ENCODE data around the gene OR2B2. TPM values are rescaled to one million over a fixed set of nuclear protein-coding genes. Genes with fewer than 3 reads are reported as not detected.

OR2B2 gene
- total RNA-seq, 1 donor from 2014 or later = not detected

DNA sequence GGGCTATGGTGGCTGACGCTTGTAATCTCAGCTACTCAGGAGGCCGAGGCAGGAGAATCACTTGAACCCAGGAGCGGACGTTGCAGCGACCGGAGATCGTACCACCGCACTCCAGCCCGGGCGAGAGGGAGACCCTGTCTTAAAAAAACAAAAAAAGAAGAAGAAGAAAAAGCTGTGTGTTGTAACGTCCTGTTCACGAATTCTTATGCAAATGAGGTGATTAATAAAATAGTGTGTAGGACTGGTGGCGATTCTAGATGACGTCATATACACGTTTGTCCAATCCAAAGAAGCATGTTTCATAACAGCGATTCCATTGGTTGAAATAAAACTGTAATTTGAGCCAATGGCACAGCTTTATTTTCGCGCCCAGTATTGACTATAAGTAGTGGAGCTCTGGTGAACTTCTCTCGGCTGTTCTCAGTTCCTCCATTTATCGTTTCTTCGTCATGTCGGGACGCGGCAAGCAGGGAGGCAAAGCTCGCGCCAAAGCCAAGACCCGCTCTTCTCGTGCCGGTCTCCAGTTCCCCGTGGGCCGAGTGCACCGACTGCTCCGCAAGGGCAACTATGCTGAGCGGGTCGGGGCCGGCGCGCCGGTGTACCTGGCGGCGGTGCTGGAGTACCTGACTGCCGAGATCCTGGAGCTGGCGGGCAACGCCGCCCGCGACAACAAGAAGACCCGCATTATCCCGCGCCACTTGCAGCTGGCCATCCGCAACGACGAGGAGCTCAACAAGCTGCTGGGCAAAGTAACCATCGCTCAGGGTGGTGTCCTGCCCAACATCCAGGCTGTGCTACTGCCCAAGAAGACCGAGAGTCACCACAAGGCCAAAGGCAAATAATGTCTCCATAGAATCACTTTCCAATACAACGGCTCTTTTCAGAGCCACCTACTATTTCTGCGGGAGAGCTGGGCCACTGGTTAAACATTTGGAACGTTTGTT is 47.0 kb downstream of the OR2B2 start:
- no peaks in the 10 kb centered on the region for H3K27me3 ChIP-seq
- H3K9me3 ChIP-seq = no peaks in the 10 kb centered on the region
- no peaks in the 10 kb centered on the region for H3K36me3 ChIP-seq
- peaks cover 6 to 14% of the 10 kb centered on the region in 2 donors for H3K4me1 ChIP-seq
- peak in 1 of 2 donors; percentile 78 for DNase-seq (ENCODE audit: low spot score in 2 of 2)
- intact Hi-C loops (cut with DNase I) = loop anchor here (1.0 to 10.0 kb wide), 2 partner anchors 27 to 1270 kb away; partner anchors contain the start of gene ABT1
- peak overlapping the region; percentile 58 to 61 for H3K27ac ChIP-seq
- TF ChIP-seq, protein P1, sequence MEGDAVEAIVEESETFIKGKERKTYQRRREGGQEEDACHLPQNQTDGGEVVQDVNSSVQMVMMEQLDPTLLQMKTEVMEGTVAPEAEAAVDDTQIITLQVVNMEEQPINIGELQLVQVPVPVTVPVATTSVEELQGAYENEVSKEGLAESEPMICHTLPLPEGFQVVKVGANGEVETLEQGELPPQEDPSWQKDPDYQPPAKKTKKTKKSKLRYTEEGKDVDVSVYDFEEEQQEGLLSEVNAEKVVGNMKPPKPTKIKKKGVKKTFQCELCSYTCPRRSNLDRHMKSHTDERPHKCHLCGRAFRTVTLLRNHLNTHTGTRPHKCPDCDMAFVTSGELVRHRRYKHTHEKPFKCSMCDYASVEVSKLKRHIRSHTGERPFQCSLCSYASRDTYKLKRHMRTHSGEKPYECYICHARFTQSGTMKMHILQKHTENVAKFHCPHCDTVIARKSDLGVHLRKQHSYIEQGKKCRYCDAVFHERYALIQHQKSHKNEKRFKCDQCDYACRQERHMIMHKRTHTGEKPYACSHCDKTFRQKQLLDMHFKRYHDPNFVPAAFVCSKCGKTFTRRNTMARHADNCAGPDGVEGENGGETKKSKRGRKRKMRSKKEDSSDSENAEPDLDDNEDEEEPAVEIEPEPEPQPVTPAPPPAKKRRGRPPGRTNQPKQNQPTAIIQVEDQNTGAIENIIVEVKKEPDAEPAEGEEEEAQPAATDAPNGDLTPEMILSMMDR (IDR thresholded peaks at IDR 0.05) = no peak
- H3K4me3 ChIP-seq = peak overlapping the region; percentile 50 to 73

DNA sequence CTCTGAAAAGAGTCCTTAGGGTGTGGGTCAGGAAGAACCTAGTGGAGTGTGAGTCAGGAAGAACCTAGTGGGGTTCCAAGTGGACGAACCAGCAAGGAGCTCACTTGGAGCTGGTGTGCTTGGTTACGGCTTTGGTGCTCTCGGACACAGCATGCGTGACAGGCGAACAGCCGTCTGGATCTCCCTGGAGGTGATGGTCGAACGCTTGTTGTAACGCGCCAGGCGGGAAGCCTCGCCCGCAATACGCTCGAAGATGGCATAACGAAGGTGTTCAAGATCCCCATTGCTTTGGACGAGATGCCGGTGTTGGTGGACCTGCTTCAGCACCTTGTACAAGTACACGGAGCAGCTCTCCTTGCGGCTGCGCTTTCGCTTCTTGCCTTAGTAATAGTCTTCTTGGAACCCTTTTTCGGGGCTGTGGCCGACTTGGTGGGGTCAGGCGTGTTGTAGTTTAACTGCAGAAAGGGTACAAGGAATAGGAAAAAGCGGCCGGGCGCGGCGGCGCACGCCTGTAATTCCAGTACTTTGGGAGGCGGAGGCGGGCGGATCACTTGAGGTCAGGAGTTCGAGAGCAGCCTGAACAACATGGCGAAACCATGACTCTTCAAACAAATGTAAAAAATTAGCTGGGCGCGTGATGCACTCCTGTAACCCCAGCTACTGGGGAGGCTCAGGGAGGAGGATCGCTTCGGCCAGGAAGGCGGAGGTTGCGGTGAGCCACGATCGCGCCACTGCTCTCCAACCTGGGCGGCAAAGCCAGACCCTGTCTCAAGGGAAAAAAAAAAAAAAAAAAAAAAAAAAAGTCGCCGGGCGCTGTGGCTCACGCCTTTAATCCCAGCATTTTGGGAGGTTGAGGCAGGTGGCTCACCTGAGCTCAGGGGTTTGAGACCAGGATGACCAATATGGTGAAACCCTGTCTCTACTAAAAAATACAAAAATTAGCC is 48.0 kb downstream of the OR2B2 start:
- no peak for DNase-seq (ENCODE audit: low spot score in 2 of 2)
- Histone ChIP-seq H3K4me3 (peak overlapping the region; percentile 50 to 73), H3K4me1 (peaks cover 6 to 14% of the 10 kb centered on the region in 2 donors), H3K36me3 (no peaks in the 10 kb centered on the region), H3K27me3 (no peaks in the 10 kb centered on the region), H3K9me3 (no peaks in the 10 kb centered on the region), H3K27ac (peak overlapping the region; percentile 58 to 61)
- TF ChIP-seq, protein P1 (IDR thresholded peaks at IDR 0.05) = no peak
- intact Hi-C loops (cut with DNase I) = loop anchor here (1.0 to 10.0 kb wide), 2 partner anchors 26 to 1269 kb away; partner anchors contain the start of gene ABT1

- TF ChIP-seq, protein P1 (IDR thresholded peaks at IDR 0.05) = no peak
- intact Hi-C loops (cut with DNase I) = loop anchor here (10.0 kb wide), 1 partner anchor 1268 kb away; the partner anchor contains the start of gene ABT1
- no peaks in the 10 kb centered on the region for H3K36me3 ChIP-seq
- no peaks in the 10 kb centered on the region for H3K27me3 ChIP-seq
- H3K4me1 ChIP-seq = peaks cover 6 to 14% of the 10 kb centered on the region in 2 donors
- DNase-seq (ENCODE audit: low spot score in 2 of 2) = no peak
- H3K27ac ChIP-seq = no peak overlapping the region
- H3K9me3 ChIP-seq = no peaks in the 10 kb centered on the region
- H3K4me3 ChIP-seq = no peak overlapping the region
Observed at GRCh38 chr6:27862396-27863066, 49.7 kb downstream of the OR2B2 start.

DNA sequence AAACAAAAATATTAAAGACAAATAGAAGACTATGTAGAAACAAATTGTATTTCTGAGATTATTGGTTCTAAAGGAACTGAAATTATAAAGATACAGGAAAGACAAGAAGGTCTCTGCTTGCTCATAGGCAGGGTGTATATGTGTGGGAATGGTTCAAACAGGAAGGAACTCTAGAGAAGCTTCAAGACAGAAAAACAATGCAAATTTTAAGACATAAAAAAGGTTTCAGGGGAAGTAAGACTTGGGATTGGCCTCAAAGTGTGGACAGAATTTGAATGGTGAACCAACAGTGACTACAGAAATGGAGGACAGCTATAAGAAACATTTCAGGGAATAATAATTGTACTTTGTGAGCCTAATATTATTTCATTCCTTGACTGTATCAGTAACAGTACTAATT is 50.3 kb downstream of the OR2B2 start:
- Histone ChIP-seq H3K27ac (no peak overlapping the region), H3K4me1 (peaks cover 6 to 12% of the 10 kb centered on the region in 2 donors), H3K36me3 (no peaks in the 10 kb centered on the region), H3K27me3 (no peaks in the 10 kb centered on the region), H3K9me3 (no peaks in the 10 kb centered on the region), H3K4me3 (no peak overlapping the region)
- no peak for DNase-seq (ENCODE audit: low spot score in 2 of 2)
- intact Hi-C loops (cut with DNase I) = loop anchor here (10.0 kb wide), 1 partner anchor 1267 kb away; the partner anchor contains the start of gene ABT1
- TF ChIP-seq, protein P1 (IDR thresholded peaks at IDR 0.05) = no peak

Measured in ascending aorta (tissue), 2 donors.